Brain pericyte (primary cell): Measurements from ENCODE around the gene RRP7A.
"Not testable (repeated sequence)": the region's sequence is repeated elsewhere in the genome, so short reads cannot be mapped to it uniquely, and the experiment has no call there.

Experiments
- DNase-seq: peaks from one replicate; pipeline ENCODE4 v3.0.0-alpha.2; 2012; ENCODE audit warnings: low read depth, low spot score

Gene RRP7A, protein sequence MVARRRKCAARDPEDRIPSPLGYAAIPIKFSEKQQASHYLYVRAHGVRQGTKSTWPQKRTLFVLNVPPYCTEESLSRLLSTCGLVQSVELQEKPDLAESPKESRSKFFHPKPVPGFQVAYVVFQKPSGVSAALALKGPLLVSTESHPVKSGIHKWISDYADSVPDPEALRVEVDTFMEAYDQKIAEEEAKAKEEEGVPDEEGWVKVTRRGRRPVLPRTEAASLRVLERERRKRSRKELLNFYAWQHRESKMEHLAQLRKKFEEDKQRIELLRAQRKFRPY

DNA sequence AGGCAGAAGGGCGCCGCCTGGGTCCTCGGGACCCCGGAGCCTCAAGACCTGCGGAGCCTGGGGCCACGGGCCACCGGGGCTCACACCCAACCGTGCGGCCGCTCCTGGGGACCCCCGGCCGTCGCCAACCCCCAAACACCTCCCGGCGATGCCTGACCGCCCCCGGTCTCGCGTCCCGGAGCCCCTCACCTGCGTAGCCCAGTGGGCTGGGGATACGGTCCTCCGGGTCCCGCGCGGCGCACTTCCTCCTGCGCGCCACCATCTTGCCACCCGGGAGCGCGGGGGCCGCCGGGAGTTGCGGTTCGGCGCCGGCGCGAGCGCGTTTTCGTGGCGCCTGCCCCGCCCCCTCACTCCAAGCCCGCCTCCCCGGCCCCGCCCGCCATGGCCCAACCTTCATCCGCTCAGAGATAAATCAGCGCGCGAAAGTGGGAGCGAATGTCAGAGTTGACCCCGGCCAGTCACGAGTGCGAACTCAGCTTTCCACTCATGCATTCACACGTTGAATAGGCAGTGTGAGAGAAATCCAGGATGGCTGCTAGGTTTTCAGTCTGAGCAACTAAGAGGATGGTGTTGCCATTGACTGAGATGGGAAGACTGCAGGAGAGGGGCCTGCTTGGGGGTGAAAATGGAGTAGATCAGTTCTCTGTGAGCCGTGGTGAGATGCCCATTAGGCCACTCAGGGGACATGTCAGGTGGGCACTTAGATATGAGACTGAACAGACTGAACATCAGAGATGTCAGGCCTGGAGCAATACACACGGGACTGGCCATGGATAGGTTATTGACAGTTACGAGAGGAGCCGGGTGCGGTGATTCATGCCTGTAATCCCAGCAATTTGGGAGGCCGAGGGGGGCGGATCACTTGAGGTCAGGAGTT is at the start of gene RRP7A:
Gene RRP7A (minus strand): TSS at position 272 of the 877 bp plus-strand sequence. CDS start 10 bp downstream, at position 262.
- no peak for DNase-seq

DNA sequence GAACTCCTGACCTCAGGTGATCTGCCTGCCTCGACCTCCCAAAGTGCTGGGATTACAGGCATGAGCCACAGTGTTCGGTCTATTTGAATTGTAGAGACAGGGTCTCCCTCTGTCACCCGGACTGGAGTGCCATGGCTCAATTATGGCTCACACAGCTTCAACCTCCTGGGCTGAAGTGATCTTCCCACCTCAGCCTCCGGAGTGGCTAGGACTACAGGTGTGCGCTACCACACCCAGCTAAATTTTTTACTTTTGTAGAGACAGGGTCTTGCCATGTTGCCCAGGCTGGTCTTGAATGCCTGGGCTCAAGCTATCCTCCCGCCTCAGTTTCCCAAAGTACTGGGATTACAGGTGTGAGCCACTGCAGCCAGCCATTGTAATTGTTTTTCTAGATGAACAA is 48.4 kb upstream of the RRP7A start:
- not testable (repeated sequence) for DNase-seq

DNA sequence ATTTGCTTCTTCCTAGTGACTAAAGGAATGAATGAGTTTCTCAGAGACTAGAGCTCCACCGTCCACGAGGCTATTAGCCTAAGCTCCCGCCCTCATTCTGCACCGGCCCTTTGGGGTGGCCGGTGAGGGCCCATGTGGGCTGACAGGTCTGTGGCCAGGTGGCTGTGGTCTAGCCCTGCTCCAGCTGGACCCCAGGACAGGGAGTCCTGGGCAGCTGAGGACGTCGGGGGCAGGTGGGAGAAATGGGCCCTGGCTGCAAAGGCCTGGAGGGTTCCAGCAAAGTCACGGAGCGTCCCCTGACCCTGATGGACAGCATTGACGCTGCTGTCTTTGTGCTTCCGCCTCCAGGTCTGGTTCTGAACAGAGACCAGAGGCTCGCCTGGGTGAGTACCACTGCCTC is 46.4 kb upstream of the RRP7A start:
- DNase-seq = no peak

DNA sequence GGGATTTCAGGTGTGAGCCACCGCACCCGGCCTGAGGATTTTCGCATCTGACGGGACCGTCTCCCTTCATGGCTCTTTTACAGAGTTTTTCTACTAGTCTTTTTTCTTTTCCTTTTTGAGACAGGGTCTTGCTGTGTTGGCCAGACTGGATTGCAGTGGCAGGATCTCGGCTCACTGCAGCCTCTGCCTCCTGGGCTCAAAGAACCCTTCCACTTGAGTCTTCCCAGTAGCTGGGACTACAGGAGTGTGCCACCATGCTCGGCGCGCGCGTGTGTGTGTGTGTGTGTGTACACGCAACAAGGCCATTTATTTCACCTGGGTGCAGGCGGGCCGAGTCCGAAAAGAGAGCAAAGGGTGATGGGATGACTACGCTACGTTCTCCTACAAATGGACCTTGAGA is 45.1 kb upstream of the RRP7A start:
- no peak for DNase-seq

DNA sequence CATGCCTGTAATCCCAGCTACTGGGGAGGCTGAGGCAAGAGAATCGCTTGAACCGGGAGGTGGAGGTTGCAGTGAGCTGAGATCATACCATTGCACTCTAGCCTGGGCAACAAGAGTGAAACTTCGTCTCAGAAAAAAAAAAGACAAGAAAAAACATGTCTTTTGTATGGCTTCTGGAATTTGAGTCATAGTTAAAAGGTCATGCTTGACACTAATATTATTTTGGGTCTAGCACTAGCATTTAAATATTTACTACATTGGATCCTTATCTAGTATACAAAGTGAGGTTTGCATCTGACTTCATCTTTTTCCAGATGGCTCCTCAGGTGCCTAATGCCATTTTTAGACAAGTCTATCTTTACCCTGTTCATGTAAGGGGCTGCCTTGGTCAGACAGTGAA is 44.3 kb upstream of the RRP7A start:
- not testable (repeated sequence) for DNase-seq

DNA sequence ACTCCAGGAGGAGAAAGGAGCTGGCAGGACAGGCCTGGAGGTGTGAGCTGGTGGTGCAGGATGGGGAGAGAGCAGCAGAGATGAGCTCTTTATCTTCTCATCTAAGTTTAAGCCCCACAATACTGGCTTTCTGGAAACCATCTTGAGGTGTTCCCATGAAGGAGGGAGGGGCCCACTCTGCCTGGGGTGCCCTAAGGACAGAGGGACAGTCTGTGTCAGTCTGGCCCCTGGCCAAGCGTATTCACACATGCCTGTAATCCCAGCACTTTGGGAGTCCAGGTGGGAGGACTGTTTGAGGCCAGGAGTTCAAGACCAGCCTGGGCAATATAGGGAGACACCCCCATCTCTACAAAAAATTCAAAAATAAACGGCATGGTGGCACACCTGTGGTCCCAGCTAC is 43.1 kb upstream of the RRP7A start:
- no peak for DNase-seq

DNA sequence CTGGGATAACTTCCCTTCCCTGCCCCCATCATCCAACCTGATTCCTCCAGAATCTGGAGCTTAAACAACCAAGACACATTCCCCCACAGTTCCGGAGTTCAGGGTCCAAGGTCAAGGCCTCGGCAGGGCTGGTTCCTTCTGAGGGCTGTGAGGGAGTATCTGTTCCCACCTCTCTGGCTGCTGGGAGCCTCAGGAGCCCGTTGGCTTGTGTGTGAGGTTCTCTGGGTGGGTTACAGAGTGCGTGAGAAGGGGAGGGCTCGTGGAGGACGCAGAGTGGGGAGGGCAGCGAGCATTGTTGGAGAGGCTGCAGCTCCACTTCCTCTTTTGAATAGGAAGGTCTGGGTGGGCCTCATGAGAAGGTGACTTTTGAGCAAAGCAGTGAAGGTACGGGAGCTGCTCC is 42.7 kb upstream of the RRP7A start:
- no peak for DNase-seq

DNA sequence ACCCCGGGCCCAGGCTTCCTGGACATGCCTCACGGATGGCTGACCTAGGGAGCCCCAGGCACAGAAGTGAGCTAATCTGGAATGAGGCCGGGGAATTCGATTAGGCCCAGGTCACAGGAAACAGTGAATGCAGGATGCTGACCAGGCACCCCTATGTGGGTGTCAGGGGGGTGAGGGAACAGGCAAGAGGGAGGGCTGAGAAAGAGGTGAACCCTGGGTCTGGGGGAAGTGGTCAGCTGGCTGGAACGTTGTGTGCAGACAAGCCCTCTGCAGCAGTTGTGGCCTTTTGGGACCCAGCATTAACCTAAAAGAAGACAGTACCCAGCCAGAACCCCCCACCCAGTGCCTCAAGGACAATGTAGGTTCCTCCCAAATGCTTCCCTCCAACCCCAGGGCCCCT is 42.3 kb upstream of the RRP7A start:
- no peak for DNase-seq

DNA sequence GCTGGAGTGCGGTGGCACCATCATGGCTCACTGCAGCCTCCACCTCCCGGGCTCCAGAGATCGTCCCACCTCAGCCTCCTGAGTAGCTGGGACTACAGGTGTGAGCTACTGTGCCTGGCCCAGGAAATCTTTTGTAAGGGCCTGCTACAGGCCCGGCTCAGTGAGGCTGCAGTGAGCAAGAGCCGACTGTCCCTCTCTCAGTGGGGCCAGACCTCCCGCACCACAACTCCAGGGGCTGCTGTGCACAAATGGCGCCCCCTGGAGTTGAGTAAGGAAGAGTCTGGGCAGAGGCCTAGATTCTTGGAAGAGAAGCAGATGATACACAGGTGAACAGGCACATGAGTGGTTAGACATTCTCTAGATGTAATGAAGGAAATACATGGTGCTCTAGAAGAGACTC is 41.2 kb upstream of the RRP7A start:
- no peak for DNase-seq

DNA sequence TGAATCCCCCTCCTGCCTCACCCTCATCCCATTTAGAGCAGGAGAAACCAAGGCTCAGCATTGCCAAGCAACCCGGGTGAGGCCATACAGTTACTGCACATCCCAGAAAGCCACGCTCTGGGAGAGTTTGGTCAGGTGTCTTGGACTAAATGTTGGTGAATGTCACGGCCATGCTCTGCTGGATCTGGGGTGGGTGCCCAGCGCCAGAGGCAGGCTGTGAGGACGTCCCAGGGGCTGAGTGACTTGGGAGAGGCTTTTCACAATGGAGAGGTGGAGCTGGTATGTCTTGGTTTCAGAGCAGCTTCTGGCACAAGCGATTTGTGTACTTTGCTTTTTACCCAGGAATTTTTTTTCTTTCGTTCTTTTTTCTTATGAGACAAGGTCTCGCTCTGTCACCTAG is 40.8 kb upstream of the RRP7A start:
- no peak for DNase-seq

DNA sequence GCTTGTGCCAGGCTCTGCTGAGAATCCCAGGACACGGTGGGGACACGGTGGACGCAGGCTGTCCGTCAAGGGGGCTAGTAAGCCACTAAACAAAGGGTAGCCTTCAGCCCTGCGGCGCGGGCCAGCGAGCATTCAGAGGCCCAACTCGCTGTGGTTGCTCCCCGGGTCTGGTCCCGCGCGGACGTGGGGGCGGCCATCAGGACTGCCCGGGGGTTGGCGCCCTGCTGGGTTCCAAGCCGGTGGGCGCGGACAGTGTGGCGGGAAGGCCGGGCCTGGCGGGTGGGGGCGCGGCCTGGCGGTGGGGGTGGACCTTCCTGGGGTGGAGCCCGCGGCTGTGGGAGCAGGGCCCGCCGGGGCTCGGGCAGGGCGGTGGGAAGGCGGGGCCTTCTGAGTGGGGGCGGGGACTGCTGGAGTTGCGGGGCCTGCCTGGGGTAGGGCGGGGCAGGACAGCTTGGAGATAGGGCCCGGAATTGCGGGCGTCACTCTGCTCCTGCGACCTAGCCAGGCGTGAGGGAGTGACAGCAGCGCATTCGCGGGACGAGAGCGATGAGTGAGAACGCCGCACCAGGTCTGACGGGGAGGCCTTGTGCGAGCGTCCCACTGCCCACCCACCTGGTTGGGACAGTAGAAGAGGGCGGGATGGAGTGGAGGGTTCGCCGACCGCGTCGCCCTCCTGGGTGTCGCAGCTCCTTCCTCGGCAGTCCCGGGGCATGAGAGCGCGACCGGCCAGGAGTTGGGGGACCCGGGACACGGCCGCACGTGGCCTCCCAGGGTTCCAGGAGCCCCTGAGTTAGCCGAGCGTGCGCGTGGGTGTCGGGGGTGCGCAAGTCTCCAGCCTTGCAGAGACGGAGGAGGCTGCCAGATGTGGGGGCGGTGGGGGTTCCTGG is 34.1 kb upstream of the RRP7A start, which contains the start of gene SERHL2:
Gene SERHL2 (plus strand): TSS at position 482 of the 887 bp plus-strand sequence. CDS start 65 bp downstream, at position 547.
- DNase-seq = no peak

DNA sequence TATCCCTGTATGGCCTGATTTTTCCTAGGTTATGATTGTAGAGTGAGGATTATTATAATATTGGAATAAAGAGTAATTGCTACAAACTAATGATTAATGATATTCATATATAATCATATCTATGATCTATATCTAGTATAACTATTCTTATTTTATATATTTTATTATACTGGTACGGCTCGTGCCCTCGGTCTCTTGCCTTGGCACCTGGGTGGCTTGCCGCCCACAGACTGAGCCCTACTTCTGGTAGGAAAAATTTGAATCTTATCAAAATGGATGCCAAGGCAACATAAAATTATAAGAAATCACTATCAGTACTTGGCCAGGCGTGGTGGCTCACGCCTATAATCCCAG is 32.7 kb upstream of the RRP7A start:
- DNase-seq = not testable (repeated sequence)

DNA sequence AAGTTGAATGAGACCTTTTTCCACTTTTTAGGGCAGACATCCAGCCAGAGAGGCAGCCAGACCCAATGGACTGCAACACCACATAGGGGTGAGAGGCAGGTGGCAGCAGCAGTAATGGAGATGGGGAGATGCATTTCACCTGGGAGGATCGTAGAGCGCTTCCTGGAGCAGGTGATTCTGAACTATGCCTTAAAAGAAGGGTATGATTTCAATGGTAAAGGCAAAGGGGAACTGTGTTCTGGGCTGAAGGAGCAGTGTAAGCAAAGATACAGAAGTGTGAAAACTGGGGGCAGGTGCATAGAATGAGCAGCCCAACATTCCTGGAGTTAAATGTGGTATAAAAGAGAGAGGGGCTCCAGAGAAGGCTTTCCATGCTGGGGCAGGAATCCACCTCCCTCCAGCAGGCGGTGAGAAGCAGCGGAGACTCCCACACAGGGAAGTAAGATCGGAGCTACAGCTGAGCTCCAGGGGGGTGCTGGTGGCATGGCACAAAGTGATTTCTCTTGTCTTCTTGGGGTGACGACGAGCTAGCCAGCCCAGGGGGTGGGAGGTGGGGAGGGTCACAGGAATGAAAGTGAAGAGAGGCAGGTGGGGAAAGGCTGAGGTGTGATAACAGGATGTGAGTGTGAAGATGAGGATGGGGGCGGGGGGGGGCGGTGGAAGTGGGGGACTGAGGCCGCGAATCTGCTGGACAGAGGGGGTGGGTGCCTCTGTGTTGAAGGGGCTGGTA is 29.9 kb upstream of the RRP7A start:
- DNase-seq = no peak

DNA sequence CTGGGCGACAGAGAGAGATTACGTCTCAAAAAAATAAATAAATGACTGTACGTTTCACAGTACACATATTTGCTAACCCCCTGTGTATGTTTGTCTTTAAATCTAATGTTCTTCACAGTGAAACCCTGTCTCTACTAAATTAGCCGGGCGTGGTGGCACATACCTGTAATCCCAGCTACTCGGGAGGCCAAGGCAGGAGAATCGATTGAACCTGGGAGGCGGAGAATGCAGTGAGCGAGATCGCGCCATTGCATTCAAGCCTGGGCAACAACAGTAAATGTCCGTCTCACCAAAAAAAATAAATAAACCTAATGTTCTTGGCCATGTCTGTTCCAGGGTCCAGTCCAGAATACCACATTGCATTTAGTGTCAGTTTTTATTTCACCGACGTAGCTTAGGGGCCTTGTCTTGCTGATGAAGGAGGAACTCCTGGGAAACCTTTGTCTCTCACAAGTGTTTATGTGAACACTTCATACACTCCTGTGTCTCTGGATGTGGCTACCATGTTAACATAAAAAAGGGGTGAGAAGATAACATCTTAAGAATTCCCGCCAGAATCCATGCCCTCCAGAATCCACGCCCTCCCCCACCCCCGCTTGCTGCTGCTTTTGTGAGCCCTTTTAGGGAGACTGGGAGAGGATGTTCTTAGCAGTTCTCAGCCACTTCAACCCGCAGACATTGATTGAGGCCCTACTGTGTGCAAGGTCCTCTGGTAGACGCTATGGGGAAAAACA is 29.2 kb upstream of the RRP7A start:
- DNase-seq = no peak

DNA sequence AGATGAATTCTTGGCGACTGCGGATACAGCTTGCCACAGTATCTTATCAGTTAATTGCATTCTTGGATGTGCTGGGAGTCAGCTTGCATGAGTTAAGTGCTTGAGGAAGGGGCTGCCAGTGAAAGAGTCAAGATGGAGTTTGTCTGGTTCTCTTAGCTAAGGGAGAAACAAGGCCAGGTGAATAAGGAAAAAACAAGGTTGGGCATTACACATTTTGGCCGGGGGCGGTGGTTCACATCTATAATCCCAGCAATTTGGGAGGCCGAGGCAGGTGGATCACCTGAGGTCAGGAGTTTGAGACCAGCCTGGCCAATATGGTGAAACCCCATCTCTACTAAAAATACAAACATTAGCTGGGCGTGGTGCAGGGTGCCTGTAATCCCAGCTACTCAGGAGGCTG is 28.5 kb upstream of the RRP7A start:
- DNase-seq = not testable (repeated sequence)

DNA sequence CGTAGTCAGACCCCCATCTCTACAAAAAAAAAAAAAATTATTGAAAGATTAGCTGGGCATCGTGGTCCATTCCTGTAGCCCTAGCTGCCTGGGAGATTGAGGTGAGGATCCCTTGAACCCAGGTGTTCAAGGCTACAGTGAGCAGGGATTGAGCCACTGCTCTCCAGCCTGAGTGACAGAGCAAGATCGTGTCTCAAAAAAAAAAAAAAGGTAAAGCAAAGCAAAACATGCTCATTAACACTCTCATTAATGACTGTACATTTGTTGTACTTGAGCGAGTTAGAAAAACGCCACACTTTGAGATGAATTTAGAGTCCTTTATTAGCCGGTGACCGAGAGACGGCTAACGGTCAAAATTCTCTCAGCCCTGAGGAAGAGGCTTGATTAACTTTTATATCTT is 28.0 kb upstream of the RRP7A start:
- no peak for DNase-seq

DNA sequence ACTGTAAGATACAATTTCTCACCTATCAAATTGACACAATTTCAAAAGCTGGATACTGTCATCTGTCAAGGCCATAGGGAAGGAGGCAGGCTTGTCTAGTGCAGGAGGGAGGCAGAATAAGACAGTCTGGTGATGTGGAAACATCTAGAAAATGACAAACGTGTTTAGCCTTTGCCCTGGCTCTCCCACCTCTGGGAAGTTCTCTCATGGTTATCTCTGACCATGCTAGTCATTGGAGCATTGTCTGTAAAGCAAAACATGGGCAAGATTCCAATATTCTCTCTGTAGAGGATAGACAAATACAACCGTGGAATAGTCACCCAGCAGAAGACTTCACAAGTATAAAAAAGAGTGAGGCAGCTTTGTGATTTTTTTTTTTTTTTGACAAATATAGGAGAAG is 25.1 kb upstream of the RRP7A start:
- DNase-seq = no peak

DNA sequence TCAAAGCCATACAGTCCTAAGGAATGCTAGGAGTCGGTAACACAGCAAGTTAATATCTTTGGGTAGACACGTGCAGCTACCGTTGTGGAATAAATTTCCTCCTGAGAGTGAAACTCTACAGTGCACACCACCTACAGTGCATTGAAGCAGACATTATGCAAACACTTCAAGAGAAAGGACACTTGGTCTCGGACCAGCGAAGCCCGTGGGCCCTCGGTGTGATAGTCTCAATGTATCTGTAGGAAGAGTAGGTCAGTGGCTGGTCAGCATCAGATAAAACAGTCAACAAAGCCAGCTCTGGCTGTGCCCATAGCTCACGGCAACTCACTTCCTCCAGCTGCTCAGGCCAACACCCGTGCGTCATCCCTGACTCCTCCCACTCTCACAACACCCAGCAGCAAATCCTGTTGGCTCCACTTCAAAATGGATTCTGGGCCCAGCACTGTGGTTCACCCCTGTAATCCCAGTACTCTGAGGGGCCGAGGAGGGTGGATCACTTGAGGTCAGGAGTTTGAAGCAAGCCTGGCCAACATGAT is 19.7 kb upstream of the RRP7A start:
- not testable (repeated sequence) for DNase-seq

DNA sequence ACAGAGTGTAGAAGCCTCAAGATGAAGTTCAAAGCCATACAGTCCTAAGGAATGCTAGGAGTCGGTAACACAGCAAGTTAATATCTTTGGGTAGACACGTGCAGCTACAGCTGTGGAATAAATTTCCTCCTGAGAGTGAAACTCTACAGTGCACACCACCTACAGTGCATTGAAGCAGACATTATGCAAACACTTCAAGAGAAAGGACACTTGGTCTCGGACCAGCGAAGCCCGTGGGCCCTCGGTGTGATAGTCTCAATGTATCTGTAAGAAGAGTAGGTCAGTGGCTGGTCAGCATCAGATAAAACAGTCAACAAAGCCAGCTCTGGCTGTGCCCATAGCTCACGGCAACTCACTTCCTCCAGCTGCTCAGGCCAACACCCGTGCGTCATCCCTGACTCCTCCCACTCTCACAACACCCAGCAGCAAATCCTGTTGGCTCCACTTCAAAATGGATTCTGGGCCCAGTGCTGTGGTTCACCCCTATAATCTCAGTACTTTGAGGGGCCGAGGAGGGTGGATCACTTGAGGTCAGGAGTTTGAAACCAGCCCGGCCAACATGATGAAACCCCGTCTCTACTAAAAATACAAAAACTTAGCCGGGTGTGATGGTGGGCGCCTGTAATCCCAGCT is 17.7 kb upstream of the RRP7A start:
- DNase-seq = not testable (repeated sequence)

DNA sequence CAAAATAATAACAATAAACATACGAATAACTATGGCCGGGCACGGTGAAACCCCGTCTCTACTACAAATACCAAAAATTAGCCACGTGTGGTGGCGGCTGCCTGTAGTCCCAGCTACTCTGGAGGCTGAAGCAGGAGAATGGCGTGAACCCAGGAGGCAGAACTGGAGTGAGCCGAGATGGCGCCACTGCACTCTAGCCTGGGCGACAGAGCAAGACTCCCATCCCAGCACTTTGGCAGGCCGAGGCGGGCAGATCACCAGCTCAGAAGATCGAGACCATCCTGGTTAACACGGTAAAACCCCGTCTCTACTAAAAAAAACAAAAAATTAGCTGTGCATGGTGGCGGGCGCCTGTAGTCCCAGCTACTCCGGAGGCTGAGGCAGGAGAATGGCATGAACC is 17.0 kb upstream of the RRP7A start:
- not testable (repeated sequence) for DNase-seq
